Activated naive CD4-positive, alpha-beta T cell treated with anti-CD3 and anti-CD28 coated beads for 36 hours (primary cell): ENCODE results near the gene SUOX. TPM values are rescaled to one million over a fixed set of nuclear protein-coding genes. Genes with fewer than 3 reads are reported as not detected.

Source experiments
- CTCF ChIA-PET: fragments of 350-600 bp; sonication (Branson Sonifier 250); formaldehyde crosslinking; loops from one replicate; lab custom pipeline; 2021; ENCODE audit warnings: antibody characterized with exemption; lab: Charles Lee
- DNase-seq: peaks from one replicate; pipeline ENCODE4 v3.0.0-alpha.2; 2020
- H3K27ac Mint-ChIP-seq: one replicate; pipeline ENCODE4 v1.8.0; 2021; ENCODE audit warnings: mild to moderate bottlenecking, mixed read lengths
- H3K27me3 Mint-ChIP-seq: one replicate; pipeline ENCODE4 v1.8.0; 2021; ENCODE audit warnings: low read depth, mixed read lengths
- H3K36me3 Mint-ChIP-seq: one replicate; pipeline ENCODE4 v1.8.0; 2021; ENCODE audit warnings: low read depth, mixed read lengths
- H3K4me1 Mint-ChIP-seq: one replicate; pipeline ENCODE4 v1.8.0; 2021; ENCODE audit warnings: low read depth, mixed read lengths
- H3K4me3 Mint-ChIP-seq: one replicate; pipeline ENCODE4 v1.8.0; 2021; ENCODE audit warnings: mild to moderate bottlenecking, moderate library complexity, mixed read lengths
- H3K9me3 Mint-ChIP-seq: one replicate; pipeline ENCODE4 v1.8.0; 2021; ENCODE audit warnings: mixed read lengths
- intact Hi-C: fragments of 100-400 bp; cut with micrococcal nuclease; formaldehyde crosslinking; loops from one replicate; pipeline ENCODE4 v1.15.1; 2023
- total RNA-seq, 2 experiments: library from RNA; stranded (reverse); gene quantifications; one replicate each; pipeline ENCODE4 v1.2.3, GENCODE V29; 2021

SUOX gene
- total RNA-seq: 1 to 10 TPM; 1.7 to 2.2 TPM

DNA sequence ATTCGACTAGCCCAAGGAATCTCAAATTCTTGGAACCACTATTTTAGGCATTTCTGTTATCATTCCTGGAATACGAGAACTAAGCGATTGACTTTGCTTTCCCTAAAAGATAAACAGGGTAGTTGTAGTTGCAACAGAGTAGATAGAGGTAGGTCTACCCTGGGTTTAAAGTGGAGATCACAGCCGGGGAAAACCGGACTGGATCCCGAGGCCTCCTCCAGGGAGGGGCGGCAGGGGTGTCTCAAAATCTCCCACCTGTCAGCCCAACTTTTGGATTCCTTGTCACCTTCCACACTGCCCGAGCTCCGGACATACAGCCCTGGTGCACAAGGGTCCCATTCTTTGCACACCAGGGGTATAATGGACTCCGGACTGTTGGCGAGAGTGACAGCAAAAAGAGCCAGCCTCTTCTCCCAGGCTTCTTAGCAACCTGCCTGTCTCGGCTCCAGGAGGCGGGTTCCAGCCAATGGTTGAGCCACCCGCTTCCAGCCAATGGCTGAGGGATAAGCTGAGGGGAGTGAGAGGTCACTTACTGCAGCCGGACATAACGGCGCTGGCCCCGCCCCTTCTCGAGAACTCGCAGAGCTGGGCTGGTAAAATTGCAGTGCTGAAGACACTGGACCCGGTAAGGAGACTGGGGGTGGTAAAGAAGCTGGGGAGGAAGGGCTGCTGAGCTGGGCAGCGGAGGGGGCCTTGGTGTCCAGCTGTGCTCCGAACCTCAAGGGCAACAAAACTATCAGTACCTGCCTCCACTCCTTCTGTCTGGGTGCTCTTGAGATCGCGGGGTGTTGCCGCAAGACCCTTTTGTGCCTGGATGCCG, at the start of gene SUOX:
Gene SUOX (plus strand): TSS at position 562 of the 820 bp plus-strand sequence. CDS start 4,946 bp downstream, outside the sequence.
- Mint-ChIP-seq H3K4me1 (peaks cover 20% of the 10 kb centered on the region), H3K9me3 (no peaks in the 10 kb centered on the region), H3K27ac (peak within 1 kb of the TSS; percentile 36), H3K4me3 (peak within 1 kb of the TSS; percentile 72), H3K27me3 (peaks cover 18% of the 10 kb centered on the region), H3K36me3 (peaks cover 5% of the 10 kb centered on the region)
- DNase-seq: peak; percentile 72
- CTCF ChIA-PET: interaction anchor here (0.8 to 6.3 kb wide), 22 partner anchors 8 to 259 kb away, joined by 3 to 90 read pairs (median 7); partner anchors contain the start of genes PA2G4 and RAB5B
- intact Hi-C loops: loop anchor here (1.0 to 5.0 kb wide), 5 partner anchors 24 to 122 kb away; partner anchors contain the start of genes PA2G4, RPS26 and ZC3H10

DNA sequence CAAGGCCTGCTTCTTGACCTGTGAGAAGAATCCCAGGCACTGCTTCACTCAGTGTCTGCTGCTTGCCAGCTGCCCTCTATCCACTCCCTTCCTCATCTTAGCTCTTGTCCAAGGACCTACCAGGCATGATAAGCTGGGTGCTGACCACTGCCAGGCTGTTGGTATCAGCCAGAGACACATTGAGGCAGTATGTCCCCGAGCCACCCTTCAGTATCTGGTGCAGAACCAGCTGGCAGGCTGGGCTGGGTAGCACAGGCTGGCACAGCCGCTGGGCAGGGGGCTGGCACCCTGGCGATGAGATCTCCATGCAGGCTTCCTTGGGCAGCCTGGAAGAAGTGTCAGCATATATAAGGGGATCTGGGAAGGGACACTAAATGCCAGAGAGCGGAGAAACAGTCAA, 41.7 kb upstream of the SUOX start:
- DNase-seq: no peak
- Mint-ChIP-seq H3K4me1 (peaks cover 15% of the 10 kb centered on the region), H3K27me3 (no peaks in the 10 kb centered on the region), H3K4me3 (no peak overlapping the region), H3K36me3 (peaks cover 22% of the 10 kb centered on the region), H3K27ac (peak overlapping the region; percentile 33), H3K9me3 (no peaks in the 10 kb centered on the region)
- intact Hi-C loops: no loop called here
- CTCF ChIA-PET: interaction anchor here (0.6 to 2.8 kb wide), 7 partner anchors 10 to 211 kb away, joined by 3 to 8 read pairs (median 3); no protein-coding TSS in a partner anchor

DNA sequence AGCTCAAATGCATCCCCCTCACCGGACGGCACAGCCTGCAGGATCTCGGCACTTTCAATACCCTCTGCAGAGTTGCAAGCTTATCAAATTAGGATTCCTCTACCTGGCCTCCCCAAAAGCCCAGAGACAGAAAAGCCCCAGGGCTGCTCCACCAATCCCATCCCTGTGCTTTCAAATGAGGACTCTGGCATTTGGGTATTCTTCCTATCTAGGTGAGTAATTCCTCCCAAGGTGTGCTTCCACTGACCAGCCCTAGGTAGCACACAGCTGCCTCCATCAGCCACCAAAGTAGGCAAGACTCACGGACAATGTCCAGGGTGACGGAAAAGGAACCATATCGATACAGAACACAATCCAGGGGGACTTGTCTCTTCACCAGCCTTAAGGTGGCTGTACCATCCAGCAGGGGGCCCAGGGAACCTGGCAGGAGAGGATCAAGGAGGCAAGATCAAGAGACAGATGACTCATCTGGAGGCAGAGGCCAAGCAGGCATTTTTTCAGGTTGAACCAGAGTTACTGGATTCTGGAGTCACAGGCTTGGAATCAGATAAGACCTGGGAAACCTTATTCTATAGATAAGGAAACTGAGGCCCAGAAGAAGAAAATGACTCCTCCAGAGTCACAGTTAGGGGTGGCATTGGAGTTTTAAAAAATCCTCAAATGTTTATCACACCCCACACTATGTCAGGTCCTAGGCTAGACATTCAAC, 41.1 kb upstream of the SUOX start:
- Mint-ChIP-seq H3K9me3 (no peaks in the 10 kb centered on the region), H3K27me3 (no peaks in the 10 kb centered on the region), H3K4me3 (no peak overlapping the region), H3K27ac (peak overlapping the region; percentile 63), H3K4me1 (peaks cover 15% of the 10 kb centered on the region), H3K36me3 (peaks cover 22% of the 10 kb centered on the region)
- intact Hi-C loops: loop anchor here (1.0 kb wide), 1 partner anchor 17 kb away; no protein-coding TSS in a partner anchor
- DNase-seq: peak; percentile 65
- CTCF ChIA-PET: interaction anchor here (0.6 to 2.8 kb wide), 5 partner anchors 10 to 1503 kb away, joined by 3 to 8 read pairs (median 3); no protein-coding TSS in a partner anchor

- peak overlapping the region; percentile 10 for H3K27ac Mint-ChIP-seq
- no peak overlapping the region for H3K4me3 Mint-ChIP-seq
- no peaks in the 10 kb centered on the region for H3K9me3 Mint-ChIP-seq
- peaks cover 15% of the 10 kb centered on the region for H3K4me1 Mint-ChIP-seq
- H3K36me3 Mint-ChIP-seq: peaks cover 10% of the 10 kb centered on the region
- intact Hi-C loops: no loop called here
- H3K27me3 Mint-ChIP-seq: no peaks in the 10 kb centered on the region
- no peak for DNase-seq
- CTCF ChIA-PET: interaction anchor here (0.8 to 2.8 kb wide), 3 partner anchors 17 to 31 kb away, joined by 3 to 9 read pairs (median 8); no protein-coding TSS in a partner anchor
Observed at GRCh38 chr12:55957106-55957859, 39.8 kb upstream of the SUOX start.

DNA sequence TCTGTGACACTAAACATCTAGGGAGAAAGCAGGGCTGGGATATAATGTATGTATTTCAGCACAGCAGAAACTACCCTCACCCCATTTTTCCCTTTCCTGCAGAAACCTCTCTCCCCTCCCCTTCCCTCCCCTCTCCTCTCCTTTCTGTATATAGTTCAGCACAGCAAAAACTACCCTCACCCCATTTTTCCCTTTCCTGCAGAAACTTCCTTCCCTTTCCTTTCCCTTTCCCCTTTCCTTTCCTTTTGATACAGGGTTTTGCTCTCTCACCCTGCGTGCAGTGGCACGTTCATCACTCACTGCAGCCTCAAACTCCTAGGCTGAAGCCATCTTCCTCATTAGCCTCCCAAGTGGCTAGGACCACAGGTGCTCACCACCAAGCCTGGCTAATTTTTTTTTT, 33.3 kb upstream of the SUOX start:
- peaks cover 16% of the 10 kb centered on the region for H3K36me3 Mint-ChIP-seq
- H3K9me3 Mint-ChIP-seq: no peaks in the 10 kb centered on the region
- no peaks in the 10 kb centered on the region for H3K27me3 Mint-ChIP-seq
- CTCF ChIA-PET: no interaction called here
- peaks cover 24% of the 10 kb centered on the region for H3K4me1 Mint-ChIP-seq
- intact Hi-C loops: no loop called here
- H3K27ac Mint-ChIP-seq: no peak overlapping the region
- no peak for DNase-seq
- no peak overlapping the region for H3K4me3 Mint-ChIP-seq

DNA sequence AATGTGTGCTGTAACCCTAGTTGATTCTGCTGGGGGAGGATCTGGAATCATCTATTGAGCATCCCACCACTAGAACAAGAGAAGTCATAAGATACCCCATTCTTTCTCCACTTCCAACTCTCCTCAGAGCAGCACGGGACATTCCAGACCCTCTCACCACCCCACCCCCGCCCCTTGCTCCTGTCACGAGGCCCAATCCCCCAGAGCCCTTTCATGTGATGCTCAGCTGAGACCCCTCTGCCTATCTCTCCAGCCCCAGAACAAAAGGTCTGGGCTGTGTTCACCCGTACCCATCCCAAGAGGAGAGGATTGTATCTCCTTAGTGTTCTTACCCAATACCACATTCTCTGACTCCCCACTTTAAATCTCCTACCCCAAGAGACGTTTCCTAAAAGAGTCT, 31.8 kb upstream of the SUOX start:
- no peak overlapping the region for H3K4me3 Mint-ChIP-seq
- no peaks in the 10 kb centered on the region for H3K9me3 Mint-ChIP-seq
- DNase-seq: no peak
- no peak overlapping the region for H3K27ac Mint-ChIP-seq
- H3K4me1 Mint-ChIP-seq: peaks cover 28% of the 10 kb centered on the region
- CTCF ChIA-PET: no interaction called here
- H3K36me3 Mint-ChIP-seq: peaks cover 23% of the 10 kb centered on the region
- intact Hi-C loops: no loop called here
- no peaks in the 10 kb centered on the region for H3K27me3 Mint-ChIP-seq

DNA sequence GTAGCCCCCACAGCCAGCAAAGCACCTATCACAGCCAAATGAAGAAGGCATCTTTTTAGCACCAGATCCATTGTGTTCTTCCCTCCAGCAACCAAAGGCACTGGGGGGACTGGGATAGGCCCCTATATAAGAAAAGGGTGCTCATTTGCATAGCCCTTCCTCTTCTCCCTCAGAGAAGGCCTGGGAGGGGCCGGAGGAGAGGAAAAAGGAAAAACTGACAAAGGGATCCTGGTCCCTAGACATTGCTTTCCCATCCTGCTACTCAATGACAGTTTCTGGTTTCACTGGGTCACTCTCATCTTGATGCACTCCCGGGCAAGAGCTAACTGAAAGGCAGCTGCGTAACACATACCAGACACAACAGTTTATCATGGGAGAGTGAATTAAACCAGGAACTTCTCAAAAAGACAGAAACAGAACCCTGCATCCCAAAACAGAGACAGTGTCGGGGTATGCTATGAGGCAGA, 31.1 kb upstream of the SUOX start, which contains the start of gene PMEL:
Gene PMEL (minus strand): TSS at position 102 of the 467 bp plus-strand sequence. CDS start 31 bp downstream, at position 71.
- peak within 1 kb of the TSS; percentile 90 for H3K27ac Mint-ChIP-seq
- peak within 1 kb of the TSS; percentile 97 for H3K4me3 Mint-ChIP-seq
- no peaks in the 10 kb centered on the region for H3K9me3 Mint-ChIP-seq
- peaks cover 26% of the 10 kb centered on the region for H3K36me3 Mint-ChIP-seq
- H3K27me3 Mint-ChIP-seq: no peaks in the 10 kb centered on the region
- CTCF ChIA-PET: no interaction called here
- peaks cover 29% of the 10 kb centered on the region for H3K4me1 Mint-ChIP-seq
- no peak for DNase-seq
- intact Hi-C loops: loop anchor here (1.0 kb wide), 2 partner anchors 8 to 37 kb away; partner anchors contain the start of gene RAB5B

- Mint-ChIP-seq H3K27me3 (no peaks in the 10 kb centered on the region), H3K4me1 (peaks cover 31% of the 10 kb centered on the region), H3K9me3 (no peaks in the 10 kb centered on the region), H3K27ac (peak within 1 kb of the TSS; percentile 90), H3K4me3 (peak within 1 kb of the TSS; percentile 97), H3K36me3 (peaks cover 32% of the 10 kb centered on the region)
- peak; percentile 95 for DNase-seq
- intact Hi-C loops: loop anchor here (1.0 kb wide), 2 partner anchors 8 to 37 kb away; partner anchors contain the start of gene RAB5B
- CTCF ChIA-PET: no interaction called here
Observed at GRCh38 chr12:55966408-55967281, 30.4 kb upstream of the SUOX start, which contains the start of gene CDK2. Gene CDK2, plus strand, starts transcription at chr12:55966830. Its CDS starts 179 bp downstream, at chr12:55967009.

GRCh38 chr12:55969356-55969755, 27.7 kb upstream of the SUOX start:
- H3K27ac Mint-ChIP-seq: no peak overlapping the region
- no peaks in the 10 kb centered on the region for H3K27me3 Mint-ChIP-seq
- intact Hi-C loops: no loop called here
- H3K36me3 Mint-ChIP-seq: peaks cover 34% of the 10 kb centered on the region
- no peak for DNase-seq
- no peaks in the 10 kb centered on the region for H3K9me3 Mint-ChIP-seq
- no peak overlapping the region for H3K4me3 Mint-ChIP-seq
- CTCF ChIA-PET: interaction anchor here (1.0 to 1.7 kb wide), 4 partner anchors 15 to 231 kb away, joined by 3 to 9 read pairs (median 4); no protein-coding TSS in a partner anchor
- H3K4me1 Mint-ChIP-seq: peaks cover 33% of the 10 kb centered on the region

DNA sequence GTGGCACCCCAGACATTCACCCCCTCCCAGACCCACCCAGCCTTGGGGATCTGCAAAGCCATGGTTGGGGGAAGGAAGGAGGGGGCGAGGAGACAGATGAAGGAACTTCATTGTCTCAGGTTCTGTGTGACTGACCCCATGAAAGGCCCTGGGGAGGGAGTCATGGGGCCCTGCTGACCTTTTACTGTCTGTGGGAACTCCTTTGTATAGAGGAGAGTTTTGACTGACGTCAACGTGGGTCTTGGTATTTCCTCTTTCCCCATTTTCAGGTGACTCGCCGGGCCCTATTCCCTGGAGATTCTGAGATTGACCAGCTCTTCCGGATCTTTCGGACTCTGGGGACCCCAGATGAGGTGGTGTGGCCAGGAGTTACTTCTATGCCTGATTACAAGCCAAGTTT, 26.3 kb upstream of the SUOX start:
- CTCF ChIA-PET: interaction anchor here (1.3 kb wide), 1 partner anchor 30 kb away, joined by 4 read pairs; no protein-coding TSS in a partner anchor
- peaks cover 30% of the 10 kb centered on the region for H3K4me1 Mint-ChIP-seq
- no peak for DNase-seq
- H3K27me3 Mint-ChIP-seq: no peaks in the 10 kb centered on the region
- H3K27ac Mint-ChIP-seq: no peak overlapping the region
- intact Hi-C loops: loop anchor here (10.0 kb wide), 1 partner anchor 364 kb away; the partner anchor contains the start of genes IL23A and PAN2
- no peaks in the 10 kb centered on the region for H3K9me3 Mint-ChIP-seq
- peaks cover 34% of the 10 kb centered on the region for H3K36me3 Mint-ChIP-seq
- H3K4me3 Mint-ChIP-seq: no peak overlapping the region
